HFF-Myc (cell line): ENCODE measurements around the gene SYVN1.

ENCODE experiments used
- DNase-seq: peaks from one replicate; pipeline ENCODE4 v3.0.0-alpha.2; 2011; ENCODE audit warnings: low read depth; ENCODE audit errors: extremely low read depth
- H3K4me3 ChIP-seq: replicated peaks from 2 replicates; pipeline ENCODE4 v1.5.1; 2011; ENCODE audit warnings: low read depth, mild to moderate bottlenecking, control low read depth, low read length
- CTCF ChIP-seq: IDR thresholded peaks from 2 replicates; pipeline ENCODE4 v1.5.1; 2012; ENCODE audit warnings: mild to moderate bottlenecking, low read depth, low read length, control low read depth; ENCODE audit errors: missing control alignments

SYVN1 gene

GRCh38 chr11:65090628-65091027 is 43.7 kb downstream of the SYVN1 start:
- no peak for TF ChIP-seq CTCF
- no peak for DNase-seq
- H3K4me3 ChIP-seq = no peak overlapping the region

- no peak for TF ChIP-seq CTCF
- no peak for DNase-seq
- H3K4me3 ChIP-seq = no peak overlapping the region
These were observed 44.7 kb downstream of the SYVN1 start for GRCh38 chr11:65089621-65090020.

GRCh38 chr11:65087827-65088226 is 46.5 kb downstream of the SYVN1 start:
- H3K4me3 ChIP-seq = no peak overlapping the region
- no peak for TF ChIP-seq CTCF
- DNase-seq = no peak

- no peak for TF ChIP-seq CTCF
- no peak overlapping the region for H3K4me3 ChIP-seq
- no peak for DNase-seq
These were observed 47.1 kb downstream of the SYVN1 start for GRCh38 chr11:65087216-65087615.

GRCh38 chr11:65086809-65087208 is 47.5 kb downstream of the SYVN1 start:
- DNase-seq = no peak
- no peak for TF ChIP-seq CTCF
- no peak overlapping the region for H3K4me3 ChIP-seq

GRCh38 chr11:65085446-65085845 is 48.9 kb downstream of the SYVN1 start:
- no peak for TF ChIP-seq CTCF
- H3K4me3 ChIP-seq = peak overlapping the region; percentile 72; the same call in 1 of the 2 replicates
- DNase-seq = no peak
